Adrenal gland (tissue), 12 donors: ENCODE measurements around the gene CELSR3. TPM values are rescaled to one million over a fixed set of nuclear protein-coding genes. Genes with fewer than 3 reads are reported as not detected.
A peak's percentile ranks its signal among the peaks of the same experiment; 100 is the strongest.

Experiments
- DNase-seq, 7 donors: peaks; one replicate each; pipeline ENCODE4 v3.0.0-alpha.2; 2019 to 2020
- H3K27ac ChIP-seq, 5 donors: fragments of 200-600 bp; sonication (generic) in 4 of 5; 1 replicate in 3 of 5; 2 replicates in 2 of 5; pipeline versions ENCODE4 v1.5.1 to v1.8.0; 2016 to 2020; ENCODE audit warnings: mild to moderate bottlenecking in 1 of 5
- H3K27me3 ChIP-seq: fragments of 200-600 bp; 2 replicates; pipeline ENCODE4 v1.8.0; 2021
- H3K36me3 ChIP-seq, 2 donors: fragments of 200-600 bp; replicated peaks in 1 of 2; 1 replicate in 1 of 2; 2 replicates in 1 of 2; pipeline versions ENCODE4 v1.5.1 to v1.8.0; 2018 to 2022
- H3K4me1 ChIP-seq, 2 donors: fragments of 200-600 bp; replicated peaks in 1 of 2; 1 replicate in 1 of 2; 2 replicates in 1 of 2; pipeline versions ENCODE4 v1.5.1 to v1.8.0; 2018 to 2021
- H3K4me3 ChIP-seq, 4 donors: fragments of 200-600 bp; sonication (generic) in 3 of 4; one replicate each; pipeline ENCODE4 v1.5.1; 2016 to 2018
- H3K9me3 ChIP-seq, 3 donors: fragments of 200-600 bp; sonication (generic) in 1 of 3; replicated peaks in 1 of 3; 1 replicate in 2 of 3; 2 replicates in 1 of 3; pipeline versions ENCODE4 v1.5.1 to v1.8.0; 2016 to 2021
- POLR2A ChIP-seq, 2 donors: fragments of 450-650 bp; IDR thresholded peaks; one replicate each; pipeline ENCODE4 v1.6.1; 2017; ENCODE audit warnings: antibody characterized with exemption in 2 of 2, mild to moderate bottlenecking in 2 of 2, moderate library complexity in 1 of 2
- WGBS, 4 donors: extraction: QIAGEN DNeasy Blood & Tissue Kit in 2 of 4; methylation state at CpG; one replicate each; pipeline versions ENCODE4 v1.1.5 to v1.1.7; 2013 to 2017; 5-methylcytosine and 5-hydroxymethylcytosine counted together
- intact Hi-C, 2 donors: fragments of 100-400 bp; cut with DNase I; formaldehyde crosslinking; loops; one replicate each; pipeline versions ENCODE4 v1.14.1 to v1.15.0; 2022 to 2023
- polyA plus RNA-seq, 3 donors: library from polyadenylated mRNA; stranded (reverse); fragments of 200-250 nt in 2 of 3; fragments of 350-450 nt in 1 of 3; fragmentation: Illumina TruSeq in 1 of 3; extraction: RNeasy Lipid Tissue Mini Kit (QIAGEN cat#74804) in 1 of 3; gene quantifications; one replicate each; pipeline ENCODE4 v1.2.3, GENCODE V29; 2013 to 2014
- total RNA-seq, 9 donors: library from RNA; depleted of rRNA in 4 of 9; stranded (reverse); fragments of >200 nt in 4 of 9; fragments of 120-200 nt in 1 of 9; fragmentation: NEBNext Ultra II Directional in 1 of 9; extraction: Animal tissue kit (Norgen Biotek cat#: 25700) in 1 of 9; gene quantifications; one replicate each; pipeline versions ENCODE4 v1.1.0 to v1.2.4, GENCODE V29; 2013 to 2023
- TF ChIP-seq, protein P1 (sequence below), 6 experiments: fragments of 450-650 bp in 4 of 6; fragments of 200-600 bp in 2 of 6; sonication (generic) in 1 of 6; IDR thresholded peaks; 1 replicate in 5 of 6; 2 replicates in 1 of 6; pipeline versions ENCODE4 v1.5.1 to v1.8.0; 2016 to 2021; ENCODE audit warnings: antibody characterized with exemption in 6 of 6, mild to moderate bottlenecking in 2 of 6, moderate library complexity in 1 of 6
- donor health status: healthy with polysubstance abuse.
- donor health status: Bipolar disorder and iron deficiency.
- donor health status: DM: yes; HTN: yes; CAD: no.
- donor health status: DM: no; HTN: no; CAD: no.
- donor health status: DM: no; HTN: no; CAD: no.
- donor health status: DM: yes; HTN: yes; CAD: no.

Gene CELSR3
- total and polyA plus RNA-seq, 12 donors = 0.78 to 23.5 (median 1.9) TPM

DNA sequence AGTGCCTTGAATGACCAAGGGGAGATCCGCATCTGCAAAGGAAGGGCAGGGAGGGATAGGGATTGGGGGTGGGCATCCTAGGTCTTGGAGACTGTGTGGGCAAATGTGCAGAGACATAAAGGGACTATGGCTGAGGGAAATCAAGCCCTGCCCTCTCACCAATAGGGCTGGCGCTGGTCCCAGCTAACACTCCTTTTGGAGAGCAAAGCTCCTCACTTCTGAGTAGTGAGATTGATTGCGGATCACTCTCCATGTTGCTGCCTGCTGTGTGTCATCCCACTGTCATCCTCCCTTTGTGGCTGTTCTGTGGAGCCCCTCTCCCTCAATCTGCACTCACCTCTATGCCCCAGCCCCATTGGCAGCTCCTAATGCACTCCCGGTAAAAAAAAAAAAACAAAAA lies 2.2 kb upstream of the CELSR3 start:
- Histone ChIP-seq H3K4me1 (peaks cover 16 to 29% of the 10 kb centered on the region in 2 donors), H3K27me3 (no peaks in the 10 kb centered on the region), H3K27ac (peak overlapping the region in 1 of 5 donors; percentile 92), H3K9me3 (no peaks in the 10 kb centered on the region), H3K36me3 (no peaks in the 10 kb centered on the region), H3K4me3 (no peak overlapping the region)
- intact Hi-C loops = no loop called here
- WGBS, 4 donors = 81 to 88% (median 82%) methylated on average over 4 of the region's 4 CpGs
- peak in 1 of 7 donors; percentile 39 for DNase-seq
- TF ChIP-seq POLR2A (IDR thresholded peaks at IDR 0.05) = no peak
- TF ChIP-seq, protein P1, sequence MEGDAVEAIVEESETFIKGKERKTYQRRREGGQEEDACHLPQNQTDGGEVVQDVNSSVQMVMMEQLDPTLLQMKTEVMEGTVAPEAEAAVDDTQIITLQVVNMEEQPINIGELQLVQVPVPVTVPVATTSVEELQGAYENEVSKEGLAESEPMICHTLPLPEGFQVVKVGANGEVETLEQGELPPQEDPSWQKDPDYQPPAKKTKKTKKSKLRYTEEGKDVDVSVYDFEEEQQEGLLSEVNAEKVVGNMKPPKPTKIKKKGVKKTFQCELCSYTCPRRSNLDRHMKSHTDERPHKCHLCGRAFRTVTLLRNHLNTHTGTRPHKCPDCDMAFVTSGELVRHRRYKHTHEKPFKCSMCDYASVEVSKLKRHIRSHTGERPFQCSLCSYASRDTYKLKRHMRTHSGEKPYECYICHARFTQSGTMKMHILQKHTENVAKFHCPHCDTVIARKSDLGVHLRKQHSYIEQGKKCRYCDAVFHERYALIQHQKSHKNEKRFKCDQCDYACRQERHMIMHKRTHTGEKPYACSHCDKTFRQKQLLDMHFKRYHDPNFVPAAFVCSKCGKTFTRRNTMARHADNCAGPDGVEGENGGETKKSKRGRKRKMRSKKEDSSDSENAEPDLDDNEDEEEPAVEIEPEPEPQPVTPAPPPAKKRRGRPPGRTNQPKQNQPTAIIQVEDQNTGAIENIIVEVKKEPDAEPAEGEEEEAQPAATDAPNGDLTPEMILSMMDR (IDR thresholded peaks at IDR 0.05) = no peak

DNA sequence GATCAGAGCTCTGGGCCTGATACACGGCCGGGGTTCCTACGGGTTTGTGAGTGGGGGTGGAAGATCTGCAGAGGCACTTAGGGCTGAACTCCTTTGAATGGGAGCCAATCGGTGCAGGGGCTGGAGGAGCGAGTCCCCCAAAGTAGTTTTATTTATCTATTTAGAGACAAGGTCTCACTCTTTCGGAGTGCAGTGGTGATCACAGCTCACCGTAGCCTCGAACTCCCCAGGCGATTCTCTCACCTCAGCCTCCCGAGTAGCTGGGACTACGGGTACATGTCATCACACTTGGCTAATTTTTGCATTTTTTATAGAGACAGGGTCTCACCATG lies 1.6 kb upstream of the CELSR3 start:
- intact Hi-C loops = no loop called here
- DNase-seq = no peak
- TF ChIP-seq, protein P1 (IDR thresholded peaks at IDR 0.05) = peak in 1 of 6 experiments; percentile 21
- TF ChIP-seq POLR2A (IDR thresholded peaks at IDR 0.05) = no peak

DNA sequence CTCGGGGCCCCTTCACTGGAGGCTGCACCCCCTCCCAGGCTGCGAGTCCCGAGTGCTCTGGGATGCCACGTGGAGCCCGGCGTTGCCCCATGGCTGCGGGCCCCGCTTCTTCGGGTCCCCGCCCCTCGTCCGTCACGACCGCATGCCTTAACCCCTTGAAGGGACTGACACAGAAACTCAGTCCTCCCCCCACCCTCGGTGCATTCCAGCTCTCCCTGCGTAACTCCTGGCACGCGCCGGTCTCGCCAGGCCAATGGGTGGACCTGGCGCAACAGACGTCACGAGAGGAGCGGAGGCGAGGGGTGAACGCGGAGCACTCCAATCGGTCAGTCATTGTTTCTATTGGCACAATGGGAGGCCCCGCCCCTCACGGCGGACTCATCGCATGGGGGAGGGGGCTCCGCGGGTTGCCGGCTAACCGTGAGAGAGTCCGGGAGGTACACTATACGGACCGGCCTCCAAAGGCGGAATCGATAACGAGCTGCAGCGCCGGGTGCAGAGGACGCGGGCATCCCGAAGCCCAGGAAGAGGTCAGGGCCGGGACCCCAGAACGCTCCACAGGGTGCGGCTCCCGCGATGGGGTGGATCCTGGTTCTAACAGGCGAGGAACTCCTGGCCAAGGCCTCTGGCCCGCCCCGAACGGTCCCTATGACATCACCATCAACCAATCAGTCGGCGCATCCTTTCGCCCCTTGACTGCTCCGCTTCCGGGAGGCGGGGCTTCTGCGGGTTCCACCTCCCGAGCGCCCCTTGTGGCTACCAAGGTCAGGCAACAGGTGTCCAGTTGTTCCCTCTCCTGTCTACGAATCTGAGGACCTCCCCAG lies 1.0 kb upstream of the CELSR3 start:
- no peaks in the 10 kb centered on the region for H3K27me3 ChIP-seq
- peaks cover 16 to 29% of the 10 kb centered on the region in 2 donors for H3K4me1 ChIP-seq
- no peaks in the 10 kb centered on the region for H3K36me3 ChIP-seq
- no peaks in the 10 kb centered on the region for H3K9me3 ChIP-seq
- peak; percentile 64 to 75 for TF ChIP-seq POLR2A (IDR thresholded peaks at IDR 0.05)
- TF ChIP-seq, protein P1 (IDR thresholded peaks at IDR 0.05) = peak; percentile 36 to 68 (median 54)
- 0 to 1% (median 1%) methylated on average over 17 to 66 of the region's 66 CpGs for WGBS, 4 donors
- DNase-seq = peak; percentile 91 to 99 (median 97)
- peak overlapping the region; percentile 43 to 96 (median 71) for H3K27ac ChIP-seq
- intact Hi-C loops = no loop called here
- peak overlapping the region in 3 of 4 donors; percentile 9 to 52 (median 25) for H3K4me3 ChIP-seq

More for the DNA sequence above, 1.6 kb upstream of the CELSR3 start:
- Histone ChIP-seq H3K4me1 (peaks cover 16 to 29% of the 10 kb centered on the region in 2 donors), H3K27ac (peak overlapping the region in 4 of 5 donors; percentile 71 to 96 (median 82)), H3K27me3 (no peaks in the 10 kb centered on the region), H3K4me3 (peak overlapping the region in 1 of 4 donors; percentile 52), H3K9me3 (no peaks in the 10 kb centered on the region), H3K36me3 (no peaks in the 10 kb centered on the region)
- 42 to 65% (median 45%) methylated on average over 7 to 11 of the region's 11 CpGs for whole genome bisulfite sequencing, 4 donors

DNA sequence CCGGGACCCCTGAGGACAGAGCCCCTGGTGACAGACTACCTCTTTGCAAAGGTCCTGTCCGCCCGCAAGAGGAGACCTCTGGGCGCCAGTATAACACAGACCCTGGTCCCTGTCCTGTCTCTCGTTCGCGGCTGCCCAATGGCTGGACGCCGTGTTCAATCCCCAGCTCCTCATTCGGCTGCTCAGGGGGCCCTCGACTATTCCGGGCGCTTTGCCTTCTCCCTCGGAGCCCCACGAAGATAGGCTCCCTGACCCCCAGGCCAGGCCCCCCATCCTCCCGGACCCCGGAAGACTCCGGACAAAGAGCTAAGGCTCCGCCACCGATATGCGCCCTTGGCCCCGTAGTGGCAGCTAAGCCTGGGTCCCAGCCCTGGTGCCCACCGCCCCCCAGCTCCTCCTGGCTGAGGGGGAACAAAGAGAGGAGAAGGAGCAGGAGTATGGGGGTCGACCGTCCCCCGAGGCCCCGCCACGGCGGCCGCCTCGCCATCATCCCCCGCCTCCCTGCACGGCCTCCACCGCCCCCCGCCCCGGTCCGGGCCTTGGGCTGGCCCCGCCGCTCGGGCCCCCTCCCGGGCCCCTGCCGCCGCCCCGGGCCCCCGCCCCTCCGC lies 437 bp downstream of the CELSR3 start:
- peak overlapping the region in 2 of 5 donors; percentile 92 to 96 for H3K27ac ChIP-seq
- TF ChIP-seq, protein P1 (IDR thresholded peaks at IDR 0.05) = no peak
- no peak for TF ChIP-seq POLR2A (IDR thresholded peaks at IDR 0.05)
- peak in 2 of 7 donors; percentile 33 to 44 for DNase-seq

More for the DNA sequence above, 437 bp downstream of the CELSR3 start:
- Histone ChIP-seq H3K9me3 (no peaks in the 10 kb centered on the region), H3K4me1 (peaks cover 16 to 29% of the 10 kb centered on the region in 2 donors), H3K4me3 (peak overlapping the region in 1 of 4 donors; percentile 52), H3K27me3 (no peaks in the 10 kb centered on the region), H3K36me3 (no peaks in the 10 kb centered on the region)
- intact Hi-C loops = no loop called here
- WGBS, 4 donors = 1 to 7% (median 3%) methylated on average over 7 to 44 of the region's 46 CpGs
